Trophoblast cell (in vitro differentiated cells and primary cell): ENCODE data around the gene C19orf25.

Source experiments
- DNase-seq, 2 donors: peaks; one replicate each; pipeline ENCODE4 v3.0.0-alpha.2; 2016
- H2AFZ ChIP-seq: 2 replicates; pipeline ENCODE4 v1.6.1; 2013; ENCODE audit warnings: low read length, moderate library complexity, mild to moderate bottlenecking; ENCODE audit not compliant: insufficient read depth, poor library complexity
- H2AK5ac ChIP-seq: 2 replicates; pipeline ENCODE4 v1.6.1; 2013; ENCODE audit warnings: mild to moderate bottlenecking, low read length
- H2BK120ac ChIP-seq: 2 replicates; pipeline ENCODE4 v1.6.1; 2013; ENCODE audit warnings: low read length, mild to moderate bottlenecking, moderate library complexity; ENCODE audit not compliant: insufficient read depth, poor library complexity
- H2BK12ac ChIP-seq: 2 replicates; pipeline ENCODE4 v1.6.1; 2013; ENCODE audit warnings: mild to moderate bottlenecking, low read length, moderate library complexity
- H2BK5ac ChIP-seq: 2 replicates; pipeline ENCODE4 v1.6.1; 2013; ENCODE audit warnings: low read length, low read depth, moderate library complexity, mild to moderate bottlenecking; ENCODE audit not compliant: poor library complexity
- H3K14ac ChIP-seq: 2 replicates; pipeline ENCODE4 v1.6.1; 2013; ENCODE audit warnings: mild to moderate bottlenecking, low read length
- H3K18ac ChIP-seq: 2 replicates; pipeline ENCODE4 v1.6.1; 2013; ENCODE audit warnings: mild to moderate bottlenecking, low read length
- H3K23ac ChIP-seq: 2 replicates; pipeline ENCODE4 v1.6.1; 2013; ENCODE audit warnings: low read length
- H3K27ac ChIP-seq: 2 replicates; pipeline ENCODE4 v1.5.1; 2013; ENCODE audit warnings: low read depth, mild to moderate bottlenecking, inconsistent platforms, low read length, moderate library complexity
- H3K27me3 ChIP-seq: 2 replicates; pipeline ENCODE4 v1.6.1; 2013; ENCODE audit warnings: inconsistent platforms, mild to moderate bottlenecking, low read length, moderate library complexity; ENCODE audit not compliant: insufficient read depth
- H3K36me3 ChIP-seq, 2 experiments: 1 replicate in 1 of 2; 2 replicates in 1 of 2; pipeline ENCODE4 v1.6.1; 2013; ENCODE audit warnings: low read length in 2 of 2, mild to moderate bottlenecking in 2 of 2, moderate library complexity in 1 of 2; ENCODE audit not compliant: insufficient read depth in 2 of 2, control insufficient read depth in 1 of 2
- H3K4ac ChIP-seq: 2 replicates; pipeline ENCODE4 v1.6.1; 2013; ENCODE audit warnings: low read depth, mild to moderate bottlenecking, low read length, moderate library complexity
- H3K4me1 ChIP-seq, 2 experiments: 1 replicate in 1 of 2; 2 replicates in 1 of 2; pipeline ENCODE4 v1.6.1; 2013; ENCODE audit warnings: low read length in 2 of 2, mild to moderate bottlenecking in 2 of 2, moderate library complexity in 1 of 2; ENCODE audit not compliant: insufficient read depth in 2 of 2, control insufficient read depth in 1 of 2
- H3K4me2 ChIP-seq: 2 replicates; pipeline ENCODE4 v1.6.1; 2013; ENCODE audit warnings: inconsistent platforms, mild to moderate bottlenecking, low read length, moderate library complexity
- H3K4me3 ChIP-seq: 2 replicates; pipeline ENCODE4 v1.5.1; 2013; ENCODE audit warnings: mild to moderate bottlenecking, low read depth, low read length, inconsistent platforms
- H3K79me1 ChIP-seq: one replicate; pipeline ENCODE4 v1.6.1; 2013; ENCODE audit warnings: low read length
- H3K79me2 ChIP-seq: 2 replicates; pipeline ENCODE4 v1.6.1; 2013; ENCODE audit warnings: low read length, mild to moderate bottlenecking; ENCODE audit not compliant: control insufficient read depth, insufficient read depth, poor library complexity
- H3K9ac ChIP-seq: 2 replicates; pipeline ENCODE4 v1.6.1; 2013; ENCODE audit warnings: mild to moderate bottlenecking, low read length
- H3K9me3 ChIP-seq: 2 replicates; pipeline ENCODE4 v1.6.1; 2013; ENCODE audit warnings: low read depth, mild to moderate bottlenecking, control low read depth, inconsistent platforms, low read length; ENCODE audit not compliant: insufficient read depth
- H4K12ac ChIP-seq: 2 replicates; pipeline ENCODE4 v1.6.1; 2013; ENCODE audit warnings: low read depth, mild to moderate bottlenecking, low read length, moderate library complexity
- H4K8ac ChIP-seq: 2 replicates; pipeline ENCODE4 v1.6.1; 2013; ENCODE audit warnings: low read depth, mild to moderate bottlenecking, low read length, moderate library complexity
- H4K91ac ChIP-seq: one replicate; pipeline ENCODE4 v1.6.1; 2013; ENCODE audit warnings: low read depth, mild to moderate bottlenecking, low read length, moderate library complexity
- WGBS: extraction: QIAGEN DNeasy Blood & Tissue Kit; methylation state at CpG from one replicate; pipeline ENCODE4 v1.1.7; 2013; ENCODE audit warnings: missing lambda C conversion rate; ENCODE audit not compliant: insufficient read length, insufficient coverage; ENCODE audit errors: extremely low coverage; 5-methylcytosine and 5-hydroxymethylcytosine counted together

Gene C19orf25

DNA sequence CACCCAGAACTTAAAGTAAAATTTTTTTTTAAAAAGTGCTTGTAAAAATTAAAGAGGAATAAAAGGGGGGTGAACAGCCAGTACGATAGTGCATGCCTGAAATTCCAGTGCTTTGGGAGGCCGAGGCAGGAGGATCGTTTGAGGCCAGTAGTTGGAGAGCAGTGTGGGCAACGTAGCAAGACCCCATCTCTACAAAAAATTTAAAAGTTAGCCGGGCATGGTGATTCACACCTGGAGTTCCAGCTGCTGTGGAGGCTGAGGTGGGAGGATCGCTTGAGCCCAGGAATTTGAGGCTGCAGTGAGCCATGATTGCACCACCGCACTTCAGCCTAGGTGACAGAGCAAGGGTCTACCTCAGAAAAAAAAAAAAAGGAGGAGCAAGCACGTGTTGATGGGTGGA is 26.0 kb upstream of the C19orf25 start:
- WGBS = no CpG with 5 or more reads among the region's 8 CpGs

DNA sequence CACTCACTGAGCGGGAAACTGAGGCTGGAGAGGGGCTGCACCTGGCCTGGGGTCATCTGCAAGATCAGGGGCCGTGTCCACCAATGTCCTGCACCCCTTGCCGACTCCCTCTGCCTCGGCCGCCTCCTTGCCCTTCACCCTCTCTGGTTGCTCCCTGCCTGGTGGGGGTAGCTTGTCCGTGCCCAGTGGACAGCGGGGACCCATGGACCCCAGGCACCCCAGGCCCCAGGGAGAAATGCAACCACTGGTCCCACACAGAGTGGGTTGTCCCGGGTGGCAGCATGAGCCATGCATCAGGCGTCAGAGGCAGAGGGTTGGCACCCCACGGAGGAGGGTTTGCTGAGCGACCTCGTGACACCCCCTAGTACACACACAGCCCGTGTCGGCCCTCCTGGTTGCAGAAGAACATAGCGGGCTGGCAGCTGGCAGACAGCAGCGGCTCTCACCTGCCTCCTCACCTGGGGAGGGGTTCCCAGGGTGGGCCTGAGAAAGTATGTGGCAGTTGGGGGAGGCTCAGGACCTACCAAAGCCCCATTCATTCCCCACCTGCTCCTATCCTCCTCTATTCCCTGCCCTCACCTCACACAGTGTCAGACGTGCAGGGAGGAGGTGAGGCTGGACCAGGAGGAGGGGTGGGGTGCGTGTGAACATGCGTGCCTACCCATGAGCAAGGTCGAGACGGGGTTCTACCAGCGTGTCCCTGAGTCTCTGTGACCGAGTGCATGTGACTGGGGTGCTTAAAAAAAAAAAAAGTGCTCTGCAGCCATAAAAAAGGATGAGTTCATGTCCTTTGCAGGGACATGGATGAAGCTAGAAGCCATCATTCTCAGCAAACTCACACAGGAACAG is 25.1 kb upstream of the C19orf25 start:
- Histone ChIP-seq H3K23ac (no peak overlapping the region), H3K18ac (no peak overlapping the region), H3K9me3 (peaks cover 19% of the 10 kb centered on the region), H4K8ac (no peak overlapping the region), H3K4me1 (peaks cover 2 to 6% of the 10 kb centered on the region in 2 experiments), H3K79me2 (peaks cover 2% of the 10 kb centered on the region), H2BK5ac (no peak overlapping the region), H2AFZ (no peak overlapping the region), H3K79me1 (peaks cover 6% of the 10 kb centered on the region), H3K27ac (no peak overlapping the region), H3K9ac (no peak overlapping the region), H3K27me3 (no peaks in the 10 kb centered on the region), H2BK120ac (no peak overlapping the region), H3K4ac (no peak overlapping the region), H4K91ac (no peak overlapping the region), H4K12ac (no peak overlapping the region), H2BK12ac (no peak overlapping the region), H3K14ac (no peak overlapping the region), H2AK5ac (no peak overlapping the region), H3K4me2 (no peak overlapping the region), H3K4me3 (no peak overlapping the region), H3K36me3 (no peaks in the 10 kb centered on the region)
- no CpG with 5 or more reads among the region's 23 CpGs for WGBS
- DNase-seq = no peak

More for the DNA sequence above, 26.0 kb upstream of the C19orf25 start:
- Histone ChIP-seq H2AK5ac (no peak overlapping the region), H3K23ac (no peak overlapping the region), H3K4me2 (no peak overlapping the region), H4K91ac (no peak overlapping the region), H2BK5ac (no peak overlapping the region), H3K4me1 (peaks cover 2 to 6% of the 10 kb centered on the region in 2 experiments), H3K4me3 (no peak overlapping the region), H3K79me1 (peaks cover 6% of the 10 kb centered on the region), H2BK12ac (no peak overlapping the region), H3K18ac (no peak overlapping the region), H3K36me3 (no peaks in the 10 kb centered on the region), H3K79me2 (peaks cover 2% of the 10 kb centered on the region), H3K9me3 (peaks cover 19% of the 10 kb centered on the region), H3K27me3 (no peaks in the 10 kb centered on the region), H2BK120ac (no peak overlapping the region), H2AFZ (no peak overlapping the region), H3K27ac (no peak overlapping the region), H3K4ac (no peak overlapping the region), H3K14ac (no peak overlapping the region), H4K8ac (no peak overlapping the region), H3K9ac (no peak overlapping the region), H4K12ac (no peak overlapping the region)
- no peak for DNase-seq

DNA sequence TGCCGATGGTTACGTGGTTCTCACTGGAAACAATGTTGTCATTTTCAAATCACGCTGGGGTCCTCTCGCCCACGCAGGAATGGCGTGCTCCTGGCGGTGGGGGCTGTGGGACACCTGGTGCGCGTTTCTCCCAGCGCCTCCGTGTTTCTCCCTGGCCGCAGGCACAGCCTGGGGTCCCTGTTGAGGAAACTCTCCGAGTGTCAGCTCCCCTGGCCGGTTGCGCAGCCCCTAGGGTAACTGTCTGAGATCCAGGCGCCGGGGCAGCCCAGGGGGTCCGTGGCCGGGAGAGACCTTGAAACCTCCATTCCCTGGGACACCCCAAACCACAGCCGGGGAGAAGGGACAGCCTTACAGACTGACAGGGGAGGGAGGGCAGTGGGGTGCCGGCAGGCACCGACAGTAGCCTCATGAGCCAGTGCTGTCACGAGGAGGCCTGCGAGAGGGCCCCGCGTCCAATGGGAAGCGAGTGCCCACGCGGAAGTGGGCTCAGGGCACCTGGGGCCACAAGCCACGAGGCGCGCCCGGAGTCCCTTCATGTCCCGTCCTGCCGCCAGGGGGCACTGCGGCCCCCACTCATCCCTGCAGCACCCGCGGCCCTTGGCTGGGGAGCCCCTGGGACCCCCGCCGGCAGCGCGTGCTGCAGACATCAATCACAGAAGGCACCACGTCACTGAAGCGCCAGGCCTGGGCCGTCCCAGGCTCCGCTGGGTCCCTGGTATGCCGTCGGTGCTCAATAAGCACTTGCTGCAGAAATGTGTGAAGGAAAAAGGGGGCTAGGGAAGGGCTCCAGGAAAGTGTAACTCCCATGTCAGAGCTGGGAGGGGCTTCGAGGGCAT is 24.3 kb upstream of the C19orf25 start:
- Histone ChIP-seq H3K4me2 (no peak overlapping the region), H3K36me3 (no peaks in the 10 kb centered on the region), H3K23ac (no peak overlapping the region), H3K27me3 (no peaks in the 10 kb centered on the region), H2BK5ac (no peak overlapping the region), H4K8ac (no peak overlapping the region), H3K4me3 (no peak overlapping the region), H2AK5ac (no peak overlapping the region), H3K4ac (no peak overlapping the region), H2AFZ (no peak overlapping the region), H4K12ac (no peak overlapping the region), H2BK12ac (no peak overlapping the region), H3K27ac (no peak overlapping the region), H4K91ac (no peak overlapping the region), H2BK120ac (no peak overlapping the region), H3K9ac (no peak overlapping the region), H3K14ac (no peak overlapping the region), H3K79me2 (peaks cover 2% of the 10 kb centered on the region), H3K9me3 (peaks cover 16% of the 10 kb centered on the region), H3K79me1 (peaks cover 6% of the 10 kb centered on the region), H3K4me1 (peaks cover 2 to 6% of the 10 kb centered on the region in 2 experiments), H3K18ac (no peak overlapping the region)
- DNase-seq = peak in 1 of 2 donors; percentile 54
- WGBS = no CpG with 5 or more reads among the region's 49 CpGs

DNA sequence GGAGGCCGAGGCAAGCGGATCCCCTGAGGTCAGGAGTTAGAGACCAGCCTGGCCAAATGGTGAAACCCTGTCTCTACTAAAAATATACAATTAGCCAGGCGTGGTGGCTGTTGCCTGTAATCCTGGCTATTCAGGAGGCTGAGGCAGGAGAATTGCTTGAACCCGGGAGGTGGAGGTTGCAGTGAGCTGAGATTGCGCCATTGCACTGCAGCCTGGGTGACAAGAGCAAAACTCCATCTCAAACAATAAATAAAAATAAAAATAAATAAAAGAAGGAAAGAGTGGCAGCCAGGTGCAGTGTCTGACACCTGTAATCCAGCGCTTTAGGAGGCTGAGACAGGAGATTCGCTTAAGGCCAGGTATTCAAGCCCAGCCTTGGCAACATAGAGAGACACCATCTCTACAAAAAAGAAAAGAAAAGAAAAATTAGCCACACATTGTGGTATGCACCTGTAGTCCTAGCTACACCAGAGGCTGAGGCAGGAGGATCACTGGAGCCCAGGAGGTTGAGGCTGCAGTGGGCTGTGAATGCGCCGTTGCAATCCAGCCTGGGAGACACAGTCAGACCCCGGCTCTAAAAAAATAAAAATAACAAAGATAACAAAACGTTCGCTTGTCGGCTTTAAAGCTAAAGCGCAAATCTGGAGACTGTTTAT is 23.5 kb upstream of the C19orf25 start:
- Histone ChIP-seq H2BK5ac (no peak overlapping the region), H3K4ac (no peak overlapping the region), H3K4me1 (peaks cover 2 to 6% of the 10 kb centered on the region in 2 experiments), H3K4me2 (no peak overlapping the region), H4K8ac (no peak overlapping the region), H2BK120ac (no peak overlapping the region), H3K14ac (no peak overlapping the region), H3K23ac (no peak overlapping the region), H3K79me2 (no peaks in the 10 kb centered on the region), H3K27ac (no peak overlapping the region), H2BK12ac (no peak overlapping the region), H3K36me3 (no peaks in the 10 kb centered on the region), H2AFZ (no peak overlapping the region), H3K9ac (no peak overlapping the region), H4K12ac (no peak overlapping the region), H3K27me3 (no peaks in the 10 kb centered on the region), H3K79me1 (peaks cover 3% of the 10 kb centered on the region), H3K18ac (no peak overlapping the region), H2AK5ac (no peak overlapping the region), H3K4me3 (no peak overlapping the region), H3K9me3 (peaks cover 16% of the 10 kb centered on the region), H4K91ac (no peak overlapping the region)
- no CpG with 5 or more reads among the region's 14 CpGs for WGBS
- no peak for DNase-seq
